ENCODE results near the gene FAM3B. TPM values are rescaled to one million over a fixed set of nuclear protein-coding genes. Genes with fewer than 3 reads are reported as not detected.
"Not testable (repeated sequence)": the region's sequence is repeated elsewhere in the genome, so short reads cannot be mapped to it uniquely, and the experiment has no call there.

FAM3B gene
- total RNA-seq, 1 experiment from 2014 or later: not detected

- no peak for DNase-seq (ENCODE audit: extremely low read depth, low read depth)
These were observed 32.5 kb downstream of the FAM3B start for GRCh38 chr21:41349126-41349525.

- DNase-seq (ENCODE audit: extremely low read depth, low read depth): no peak
These were observed 33.2 kb downstream of the FAM3B start for GRCh38 chr21:41349619-41350390.

- DNase-seq (ENCODE audit: extremely low read depth, low read depth): no peak
These were observed 34.0 kb downstream of the FAM3B start for GRCh38 chr21:41350436-41351155.

- no peak for DNase-seq (ENCODE audit: extremely low read depth, low read depth)
These were observed 40.9 kb downstream of the FAM3B start for GRCh38 chr21:41357546-41357945.

- no peak for DNase-seq (ENCODE audit: extremely low read depth, low read depth)
These were observed 41.9 kb downstream of the FAM3B start for GRCh38 chr21:41358193-41359166.

GRCh38 chr21:41359286-41359685, 42.7 kb downstream of the FAM3B start:
- DNase-seq (ENCODE audit: extremely low read depth, low read depth): no peak

GRCh38 chr21:41359754-41360071, 43.1 kb downstream of the FAM3B start:
- DNase-seq (ENCODE audit: extremely low read depth, low read depth): not testable (repeated sequence)

- DNase-seq (ENCODE audit: extremely low read depth, low read depth): no peak
These were observed 43.6 kb downstream of the FAM3B start for GRCh38 chr21:41360072-41360821.

GRCh38 chr21:41361053-41361785, 44.6 kb downstream of the FAM3B start:
- DNase-seq (ENCODE audit: extremely low read depth, low read depth): no peak

- DNase-seq (ENCODE audit: extremely low read depth, low read depth): no peak
These were observed 45.4 kb downstream of the FAM3B start, which contains the start of gene MX2 for GRCh38 chr21:41361786-41362604. TSS of gene MX2 (plus strand) at chr21:41362027. CDS start at chr21:41376907, 14,880 bp downstream.

GRCh38 chr21:41362605-41363369, 46.2 kb downstream of the FAM3B start:
- DNase-seq (ENCODE audit: extremely low read depth, low read depth): no peak

GRCh38 chr21:41363370-41364270, 47.0 kb downstream of the FAM3B start:
- DNase-seq (ENCODE audit: extremely low read depth, low read depth): no peak

- no peak for DNase-seq (ENCODE audit: extremely low read depth, low read depth)
These were observed 47.7 kb downstream of the FAM3B start for GRCh38 chr21:41364308-41364707.

- no peak for DNase-seq (ENCODE audit: extremely low read depth, low read depth)
These were observed 48.9 kb downstream of the FAM3B start for GRCh38 chr21:41365377-41366107.

GRCh38 chr21:41366522-41367151, 50.0 kb downstream of the FAM3B start:
- peak; percentile 22 for DNase-seq (ENCODE audit: extremely low read depth, low read depth)

Data from NCI-H460 (cell line).